ENCODE results near the gene FBXO36.

DNA sequence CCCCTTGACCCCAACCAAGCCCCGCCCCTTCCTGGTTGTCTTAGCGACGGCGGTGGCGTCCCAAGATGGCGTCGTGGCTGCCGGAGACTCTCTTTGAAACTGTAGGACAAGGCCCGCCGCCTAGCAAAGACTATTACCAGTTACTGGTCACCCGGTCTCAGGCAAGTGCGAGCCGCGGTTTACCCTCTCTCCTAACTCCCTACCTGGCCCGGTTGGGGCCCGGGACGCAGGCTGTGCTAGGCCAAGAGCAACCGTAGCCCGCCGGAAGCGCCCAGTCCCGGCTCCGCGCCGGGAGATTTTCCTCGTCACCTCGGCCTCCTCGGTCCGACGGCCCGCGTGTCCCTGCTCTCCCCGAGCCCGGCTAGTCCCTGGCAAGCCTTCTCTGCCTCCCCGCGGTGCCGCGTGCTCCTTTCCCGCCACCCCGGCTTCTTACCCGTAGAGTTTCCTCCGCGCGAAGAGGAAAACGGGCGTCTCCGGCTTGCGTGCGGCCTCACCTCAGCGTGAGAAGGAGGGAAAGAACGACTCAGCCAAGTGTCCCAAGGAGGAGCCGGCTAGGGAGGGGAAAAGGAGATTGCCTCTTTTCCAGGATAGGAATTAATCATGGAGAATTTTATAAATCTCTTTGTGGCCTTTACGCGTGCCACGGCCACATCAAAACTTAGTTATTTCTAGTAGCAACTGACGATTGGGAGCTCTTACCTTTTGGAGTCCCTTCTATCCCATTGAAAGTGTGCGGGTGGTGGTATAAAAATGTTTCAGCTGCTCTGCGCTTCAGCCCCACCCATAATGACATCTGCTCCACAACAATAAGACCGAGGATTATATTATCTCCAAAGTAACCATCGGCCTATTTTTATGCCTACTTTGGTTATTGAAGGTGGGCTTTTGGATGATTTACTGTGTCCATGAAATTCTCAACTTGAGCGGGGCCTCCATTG is at the start of gene FBXO36:
- TF ChIP-seq TOX (CRISPR knock-in tag; IDR thresholded peaks at IDR 0.05; ENCODE audit: borderline replicate concordance): no peak
- TF ChIP-seq ZNF8 (CRISPR knock-in tag; IDR thresholded peaks at IDR 0.05): no peak
- TF ChIP-seq PATZ1 (CRISPR knock-in tag; IDR thresholded peaks at IDR 0.05; ENCODE audit: borderline replicate concordance): no peak
- no peak for TF ChIP-seq CSRNP3 (CRISPR knock-in tag; IDR thresholded peaks at IDR 0.05)
- TF ChIP-seq ZFP30 (CRISPR knock-in tag; IDR thresholded peaks at IDR 0.05): no peak
- no peak for TF ChIP-seq GLIS3 (CRISPR knock-in tag; IDR thresholded peaks at IDR 0.05)
- no peak for TF ChIP-seq ZFP3 (CRISPR knock-in tag; IDR thresholded peaks at IDR 0.05)

Measured in SK-N-SH treated with all-trans-retinoic acid at 6 μM for 48 hours (cell line).